ENCODE measurements around the gene VRK3.

The VRK3 gene

GRCh38 chr19:49929611-49930482 is 95.3 kb downstream of the VRK3 start:
- peak; percentile 91 to 98 for DNase-seq

DNA sequence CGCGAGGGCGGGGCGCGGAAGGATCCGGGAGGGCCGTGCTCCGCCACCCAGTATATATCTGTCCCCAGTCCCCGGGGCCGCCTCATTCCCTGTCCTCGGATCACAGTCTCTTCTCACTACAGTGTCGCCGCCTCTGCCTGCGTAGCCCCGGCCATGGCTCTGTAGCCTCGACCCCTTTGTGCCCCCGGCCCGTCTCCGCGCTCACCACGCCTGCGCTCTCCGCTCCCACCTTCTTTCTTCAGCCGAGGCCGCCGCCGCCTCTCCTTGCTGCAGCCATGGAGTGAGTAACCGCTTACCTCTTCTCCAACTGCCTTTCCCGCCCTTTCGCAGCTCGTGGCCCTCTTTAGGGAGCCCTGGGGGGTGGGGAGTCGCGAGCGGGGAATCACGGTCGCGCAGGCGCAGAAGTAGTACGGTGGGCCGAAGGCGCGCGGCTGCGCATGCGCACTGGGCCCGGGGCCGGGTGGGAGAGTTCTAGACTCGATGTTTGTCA is 96.0 kb downstream of the VRK3 start, which contains the start of the genes ATF5 and NUP62:
ATF5 (plus strand) TSS at position 85 of the 490 bp plus-strand sequence. CDS start 1,646 bp downstream, outside the sequence.
NUP62 (minus strand) TSS at position 384 of the 490 bp plus-strand sequence. CDS start 19,697 bp downstream, outside the sequence.
- DNase-seq, result peak; percentile 91 to 95

GRCh38 chr19:49927526-49928264 is 97.5 kb downstream of the VRK3 start:
- no peak for DNase-seq

DNA sequence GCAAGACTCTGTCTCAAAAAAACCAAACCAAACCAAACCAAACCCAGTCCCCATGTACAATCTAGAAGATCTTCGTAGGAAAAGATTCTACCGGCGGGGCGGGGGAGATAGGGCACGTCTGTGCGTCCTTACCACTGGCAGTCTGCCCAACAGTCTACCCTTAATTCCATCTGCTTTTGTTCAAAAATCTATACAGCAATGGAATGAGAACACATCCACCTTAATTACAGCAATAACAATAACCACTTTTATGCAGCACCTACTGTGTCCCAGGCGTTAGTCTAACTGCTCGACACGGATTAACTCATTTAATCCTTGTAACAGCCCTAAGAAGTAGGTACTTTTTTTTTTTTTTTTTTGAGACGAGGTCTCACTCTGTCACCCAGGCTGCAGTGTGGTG is 98.7 kb downstream of the VRK3 start:
- DNase-seq, result no peak

Data from NCI-H1930 (cell line).